ENCODE results near the gene AJM1.

DNA sequence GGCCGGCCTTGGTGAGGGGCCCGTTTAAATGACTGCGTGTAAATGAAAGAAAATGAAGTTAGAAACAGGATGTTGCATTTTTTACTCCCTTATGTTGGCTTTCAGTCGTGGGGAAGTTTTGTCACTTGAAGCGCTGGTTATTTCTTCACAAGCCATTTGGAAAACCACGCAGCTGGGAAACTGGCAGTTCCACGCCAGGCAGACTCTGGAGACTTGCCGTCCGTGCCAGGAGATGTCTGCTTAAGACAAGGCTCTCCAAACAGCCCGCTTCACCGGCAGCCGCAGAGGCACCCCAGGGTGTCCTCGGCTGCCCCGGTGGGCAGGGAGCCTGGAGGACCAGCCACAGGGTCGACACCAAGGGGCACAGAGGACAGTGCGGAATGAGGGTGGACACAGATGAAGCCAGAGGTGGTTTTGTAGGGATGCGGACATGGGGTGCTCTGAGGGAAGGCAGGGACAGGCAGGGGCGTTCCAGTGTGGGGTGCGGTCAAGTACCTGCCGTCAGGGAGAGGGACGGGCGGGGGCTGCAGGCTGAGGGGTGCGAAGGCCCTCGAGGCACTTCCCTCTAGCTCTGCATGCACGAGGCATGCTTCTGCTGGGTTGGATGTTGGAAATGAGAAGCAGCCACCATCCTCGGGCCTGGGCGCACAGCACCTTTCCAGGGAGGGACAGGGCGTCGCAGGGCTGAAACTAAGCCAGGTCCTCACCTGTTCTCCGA lies 11.1 kb upstream of the AJM1 start:
- TF ChIP-seq, protein P1, sequence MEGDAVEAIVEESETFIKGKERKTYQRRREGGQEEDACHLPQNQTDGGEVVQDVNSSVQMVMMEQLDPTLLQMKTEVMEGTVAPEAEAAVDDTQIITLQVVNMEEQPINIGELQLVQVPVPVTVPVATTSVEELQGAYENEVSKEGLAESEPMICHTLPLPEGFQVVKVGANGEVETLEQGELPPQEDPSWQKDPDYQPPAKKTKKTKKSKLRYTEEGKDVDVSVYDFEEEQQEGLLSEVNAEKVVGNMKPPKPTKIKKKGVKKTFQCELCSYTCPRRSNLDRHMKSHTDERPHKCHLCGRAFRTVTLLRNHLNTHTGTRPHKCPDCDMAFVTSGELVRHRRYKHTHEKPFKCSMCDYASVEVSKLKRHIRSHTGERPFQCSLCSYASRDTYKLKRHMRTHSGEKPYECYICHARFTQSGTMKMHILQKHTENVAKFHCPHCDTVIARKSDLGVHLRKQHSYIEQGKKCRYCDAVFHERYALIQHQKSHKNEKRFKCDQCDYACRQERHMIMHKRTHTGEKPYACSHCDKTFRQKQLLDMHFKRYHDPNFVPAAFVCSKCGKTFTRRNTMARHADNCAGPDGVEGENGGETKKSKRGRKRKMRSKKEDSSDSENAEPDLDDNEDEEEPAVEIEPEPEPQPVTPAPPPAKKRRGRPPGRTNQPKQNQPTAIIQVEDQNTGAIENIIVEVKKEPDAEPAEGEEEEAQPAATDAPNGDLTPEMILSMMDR (IDR thresholded peaks at IDR 0.05; ENCODE audit: low read depth, low read length, poor library complexity, severe bottlenecking) = no peak
- no peak for TF ChIP-seq EZH2phosphoT487 (IDR thresholded peaks at IDR 0.05; ENCODE audit: borderline replicate concordance, low read length)
